AG09309 (cell line): ENCODE measurements around the gene PDZD7.

Experiments used
- DNase-seq: peaks from one replicate; pipeline ENCODE4 v3.0.0-alpha.2; 2010; ENCODE audit warnings: low read depth
- H3K4me3 ChIP-seq: 2 replicates; pipeline ENCODE4 v1.5.1; 2011; ENCODE audit warnings: mild to moderate bottlenecking, low read depth, low read length, moderate library complexity; ENCODE audit not compliant: control insufficient read depth
- CTCF ChIP-seq: IDR thresholded peaks from 2 replicates; pipeline ENCODE4 v1.5.1; 2011; ENCODE audit warnings: mild to moderate bottlenecking, low read depth, low read length, inconsistent platforms; ENCODE audit not compliant: insufficient read depth, control insufficient read depth; ENCODE audit errors: missing control alignments

Gene PDZD7

DNA sequence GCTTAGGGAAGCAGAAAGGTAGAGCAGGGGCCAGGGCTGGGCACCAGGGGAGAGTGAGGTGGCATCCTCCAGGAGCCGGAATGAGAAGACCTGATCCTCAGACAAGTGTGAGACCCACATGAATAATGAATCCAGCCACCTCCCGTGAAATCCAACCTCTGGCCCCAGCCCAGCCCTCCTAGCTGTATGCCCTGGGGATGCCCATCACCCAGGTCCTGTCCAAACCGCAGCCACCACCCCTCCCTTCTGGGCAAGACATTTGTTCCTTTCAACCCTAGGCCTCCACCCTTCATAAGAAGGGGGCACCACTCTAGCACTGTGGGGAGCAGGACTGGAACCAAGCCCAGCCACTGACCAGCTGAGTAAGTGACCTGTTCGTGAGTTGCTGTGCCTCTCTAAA is 9.7 kb downstream of the PDZD7 start:
- DNase-seq = no peak
- no peak overlapping the region for H3K4me3 ChIP-seq
- TF ChIP-seq CTCF = no peak

DNA sequence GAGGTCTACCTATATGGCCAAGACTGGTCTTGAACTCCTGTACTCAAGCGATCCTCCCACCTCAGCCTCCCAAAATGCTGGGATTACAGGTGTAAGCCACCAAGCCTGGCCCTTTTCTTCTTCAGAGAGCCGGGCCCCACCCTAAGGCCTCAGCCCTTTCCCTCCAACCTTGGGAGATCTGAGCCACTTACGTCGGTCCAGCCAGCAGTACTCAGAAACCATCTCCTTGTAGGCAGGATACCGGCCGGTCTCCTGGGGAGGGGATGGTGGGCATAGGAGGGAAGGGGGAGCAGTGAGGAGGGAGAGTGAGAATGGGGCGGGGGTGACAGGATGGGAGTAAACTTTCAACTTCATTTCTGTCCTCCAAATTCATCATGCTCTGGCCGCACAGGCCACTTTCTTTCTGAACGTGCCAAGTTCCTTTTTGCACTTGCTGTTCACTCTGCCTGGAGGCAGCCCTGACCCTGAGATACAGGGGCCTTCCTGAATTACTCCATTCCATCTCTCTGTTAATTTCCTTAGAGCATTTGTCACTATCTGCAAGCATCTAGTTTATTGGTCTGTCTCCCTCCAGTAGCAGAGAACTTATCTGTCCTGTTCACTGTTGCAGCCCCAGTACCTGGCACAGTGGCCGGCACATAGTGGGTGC is 10.4 kb downstream of the PDZD7 start:
- no peak for DNase-seq
- no peak for TF ChIP-seq CTCF
- H3K4me3 ChIP-seq = no peak overlapping the region

GRCh38 chr10:101019440-101019703 is 11.6 kb downstream of the PDZD7 start:
- no peak for DNase-seq
- no peak for TF ChIP-seq CTCF
- no peak overlapping the region for H3K4me3 ChIP-seq

GRCh38 chr10:101018600-101019439 is 12.1 kb downstream of the PDZD7 start:
- no peak overlapping the region for H3K4me3 ChIP-seq
- no peak for DNase-seq
- peak; percentile 87 for TF ChIP-seq CTCF

DNA sequence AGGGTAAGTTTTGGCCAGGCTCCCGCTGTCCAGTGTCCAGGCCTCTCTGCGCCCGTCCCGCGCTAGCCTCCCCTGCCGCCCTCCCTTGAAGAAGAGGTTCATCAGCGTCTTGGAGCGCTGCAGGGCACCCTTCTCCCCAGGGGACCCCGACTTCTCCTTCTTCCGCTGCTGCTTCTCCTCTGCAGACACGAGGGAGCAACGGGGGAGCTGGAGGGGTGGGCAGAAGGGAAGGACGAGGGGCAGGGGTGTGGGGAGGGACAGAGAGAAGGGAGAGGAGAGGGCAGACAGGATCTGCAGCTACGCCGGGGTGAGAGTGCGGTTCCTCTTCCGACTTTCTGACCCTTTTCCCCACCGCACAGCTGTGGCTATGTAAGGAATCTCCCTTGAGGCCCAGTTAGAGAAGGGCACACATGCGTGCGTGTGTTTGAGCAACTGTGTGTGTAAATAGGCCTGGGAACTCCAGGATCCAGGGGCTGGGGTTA is 12.8 kb downstream of the PDZD7 start:
- no peak for DNase-seq
- TF ChIP-seq CTCF = no peak
- H3K4me3 ChIP-seq = no peak overlapping the region

- no peak for TF ChIP-seq CTCF
- DNase-seq = no peak
- H3K4me3 ChIP-seq = no peak overlapping the region
Measured at GRCh38 chr10:101016814-101017213, 14.1 kb downstream of the PDZD7 start.
